Epithelial cell of proximal tubule (primary cell): ENCODE results near the gene CRHBP. TPM values are rescaled to one million over a fixed set of nuclear protein-coding genes. Genes with fewer than 3 reads are reported as not detected.

ENCODE experiments used
- DNase-seq: peaks from one replicate; pipeline ENCODE4 v3.0.0-alpha.2; 2011; ENCODE audit warnings: low read depth
- H3K4me3 ChIP-seq: 2 replicates; pipeline ENCODE4 v1.5.1; 2011; ENCODE audit warnings: low read depth, mild to moderate bottlenecking, low read length
- CTCF ChIP-seq: conservative IDR thresholded peaks from 2 replicates; pipeline ENCODE4 v1.5.1; 2012; ENCODE audit warnings: low read depth, mild to moderate bottlenecking, low read length
- total RNA-seq: library from RNA; depleted of rRNA; stranded (reverse); fragments of >200 nt; gene quantifications from 2 replicates; pipeline ENCODE4 v1.2.3, GENCODE V29; 2015

Gene CRHBP
- total RNA-seq, 1 donor from 2014 or later, result not detected

- TF ChIP-seq CTCF, result no peak
- DNase-seq, result peak; percentile 46
- H3K4me3 ChIP-seq, result no peak overlapping the region
Observed at GRCh38 chr5:76958991-76959767, 6.3 kb downstream of the CRHBP start.

- no peak overlapping the region for H3K4me3 ChIP-seq
- DNase-seq, result no peak
- TF ChIP-seq CTCF, result no peak
Observed at GRCh38 chr5:76960004-76960625, 7.3 kb downstream of the CRHBP start.

GRCh38 chr5:76964060-76964459 is 11.2 kb downstream of the CRHBP start:
- peak; percentile 7 for DNase-seq
- no peak overlapping the region for H3K4me3 ChIP-seq
- no peak for TF ChIP-seq CTCF

- TF ChIP-seq CTCF, result no peak
- DNase-seq, result no peak
- H3K4me3 ChIP-seq, result no peak overlapping the region
Observed at GRCh38 chr5:76971511-76971910, 18.7 kb downstream of the CRHBP start.

GRCh38 chr5:76972689-76973088 is 19.8 kb downstream of the CRHBP start:
- no peak overlapping the region for H3K4me3 ChIP-seq
- no peak for TF ChIP-seq CTCF
- DNase-seq, result no peak

- H3K4me3 ChIP-seq, result no peak overlapping the region
- TF ChIP-seq CTCF, result no peak
- no peak for DNase-seq
Observed at GRCh38 chr5:76974785-76975184, 21.9 kb downstream of the CRHBP start.
